ENCODE results near the gene SETD9. TPM values are rescaled to one million over a fixed set of nuclear protein-coding genes. Genes with fewer than 3 reads are reported as not detected.

The SETD9 gene
- total RNA-seq, 1 experiment from 2014 or later, result 6.0 TPM

DNA sequence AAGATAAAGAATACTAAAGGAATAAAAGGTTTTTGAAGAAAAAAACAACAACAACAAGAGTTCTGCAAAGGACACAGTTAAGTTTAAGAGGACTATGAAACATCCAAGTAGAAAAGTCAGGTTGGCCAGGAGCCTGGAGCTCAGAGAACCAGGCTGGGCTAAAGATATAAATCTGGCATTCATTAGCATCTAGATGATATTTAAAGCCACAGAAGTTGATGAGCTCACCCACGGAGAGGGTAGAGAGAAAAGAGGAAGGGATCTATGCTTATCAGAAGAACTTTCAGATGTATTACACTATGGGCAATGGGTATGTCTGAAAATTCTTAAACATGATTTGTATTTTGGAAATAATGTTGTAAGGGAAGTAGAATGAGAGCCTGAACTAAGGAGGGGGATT lies 32.6 kb downstream of the SETD9 start:
- Histone ChIP-seq H3K9me2 (replicated peaks; ENCODE audit: low read length) (no peaks in the 10 kb centered on the region), H3K36me3 (ENCODE audit: low read depth, low read length) (peaks cover 9% of the 10 kb centered on the region; the same call in 1 of the 2 replicates), H3K79me2 (ENCODE audit: low read length) (no peaks in the 10 kb centered on the region), H3K9me3 (ENCODE audit: low read length) (no peaks in the 10 kb centered on the region), H3K27me3 (ENCODE audit: low read length) (no peaks in the 10 kb centered on the region), H3K4me2 (ENCODE audit: low read length) (no peak overlapping the region), H4K20me1 (ENCODE audit: low read length) (no peaks in the 10 kb centered on the region), H3K4me1 (ENCODE audit: insufficient read depth, low read length) (no peaks in the 10 kb centered on the region), H3K9ac (ENCODE audit: low read length) (no peak overlapping the region), H3F3A (ENCODE audit: low read length, unreplicated experiment) (no peaks in the 10 kb centered on the region), H2AFZ (ENCODE audit: low read length) (no peak overlapping the region), H3K4me3 (ENCODE audit: low read length) (no peak overlapping the region), H3K27ac (ENCODE audit: low read length) (no peak overlapping the region)
- DNase-seq (no peak), ATAC-seq (no peak)
- BruUV-seq (replicated peaks), result no TSS peak
- ChIA-PET CTCF (no interaction called here), POLR2A (ENCODE audit: unreplicated experiment) (no interaction called here)
- no peak for TF ChIP-seq EZH2phosphoT487 (IDR thresholded peaks at IDR 0.05; ENCODE audit: borderline replicate concordance, low read length)
- TF ChIP-seq, protein P1, sequence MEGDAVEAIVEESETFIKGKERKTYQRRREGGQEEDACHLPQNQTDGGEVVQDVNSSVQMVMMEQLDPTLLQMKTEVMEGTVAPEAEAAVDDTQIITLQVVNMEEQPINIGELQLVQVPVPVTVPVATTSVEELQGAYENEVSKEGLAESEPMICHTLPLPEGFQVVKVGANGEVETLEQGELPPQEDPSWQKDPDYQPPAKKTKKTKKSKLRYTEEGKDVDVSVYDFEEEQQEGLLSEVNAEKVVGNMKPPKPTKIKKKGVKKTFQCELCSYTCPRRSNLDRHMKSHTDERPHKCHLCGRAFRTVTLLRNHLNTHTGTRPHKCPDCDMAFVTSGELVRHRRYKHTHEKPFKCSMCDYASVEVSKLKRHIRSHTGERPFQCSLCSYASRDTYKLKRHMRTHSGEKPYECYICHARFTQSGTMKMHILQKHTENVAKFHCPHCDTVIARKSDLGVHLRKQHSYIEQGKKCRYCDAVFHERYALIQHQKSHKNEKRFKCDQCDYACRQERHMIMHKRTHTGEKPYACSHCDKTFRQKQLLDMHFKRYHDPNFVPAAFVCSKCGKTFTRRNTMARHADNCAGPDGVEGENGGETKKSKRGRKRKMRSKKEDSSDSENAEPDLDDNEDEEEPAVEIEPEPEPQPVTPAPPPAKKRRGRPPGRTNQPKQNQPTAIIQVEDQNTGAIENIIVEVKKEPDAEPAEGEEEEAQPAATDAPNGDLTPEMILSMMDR (conservative IDR thresholded peaks at IDR 0.05; ENCODE audit: low read depth, low read length), result no peak
- TF ChIP-seq EZH2 (IDR thresholded peaks at IDR 0.05; ENCODE audit: low read length, unreplicated experiment), result no peak
- intact Hi-C loops (cut with micrococcal nuclease), result no loop called here

DNA sequence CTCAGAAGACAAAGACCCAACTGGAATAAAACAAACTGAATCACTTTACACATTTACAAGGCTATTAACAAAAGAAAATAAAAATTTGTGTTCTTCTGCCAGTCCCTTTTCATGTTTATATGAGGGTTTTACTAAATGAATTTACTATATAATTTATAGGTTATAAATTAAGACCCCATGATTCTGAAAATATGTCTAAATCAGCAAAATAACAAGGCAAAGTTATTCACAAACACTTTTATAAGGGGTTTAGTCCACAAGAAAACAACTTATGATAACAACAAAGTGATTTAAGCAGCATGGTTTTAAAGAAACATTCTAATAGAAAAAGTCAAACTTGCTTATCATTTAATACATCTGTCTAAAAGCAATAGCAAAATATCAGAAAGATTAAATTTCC lies 37.7 kb downstream of the SETD9 start:
- DNase-seq, result no peak
- Histone ChIP-seq H3K9ac (ENCODE audit: low read length) (no peak overlapping the region), H4K20me1 (ENCODE audit: low read length) (no peaks in the 10 kb centered on the region), H3K36me3 (ENCODE audit: low read depth, low read length) (no peaks in the 10 kb centered on the region), H2AFZ (ENCODE audit: low read length) (no peak overlapping the region), H3K79me2 (ENCODE audit: low read length) (peaks cover 21% of the 10 kb centered on the region), H3K4me2 (ENCODE audit: low read length) (no peak overlapping the region), H3K4me3 (ENCODE audit: low read length) (no peak overlapping the region), H3K9me2 (replicated peaks; ENCODE audit: low read length) (no peaks in the 10 kb centered on the region), H3K27me3 (ENCODE audit: low read length) (no peaks in the 10 kb centered on the region), H3K4me1 (ENCODE audit: insufficient read depth, low read length) (0 out of 2 replicates have a peak, but pooled peaks cover 6% of the 10 kb centered on the region), H3K9me3 (ENCODE audit: low read length) (no peaks in the 10 kb centered on the region), H3K27ac (ENCODE audit: low read length) (no peak overlapping the region), H3F3A (ENCODE audit: low read length, unreplicated experiment) (no peaks in the 10 kb centered on the region)
- ChIA-PET CTCF (no interaction called here), POLR2A (ENCODE audit: unreplicated experiment) (no interaction called here)
- intact Hi-C loops (cut with micrococcal nuclease), result no loop called here
- no TSS peak for BruUV-seq (replicated peaks)
- TF ChIP-seq EZH2phosphoT487 (IDR thresholded peaks at IDR 0.05; ENCODE audit: borderline replicate concordance, low read length) (no peak), EZH2 (IDR thresholded peaks at IDR 0.05; ENCODE audit: low read length, unreplicated experiment) (no peak)
- TF ChIP-seq, protein P1 (conservative IDR thresholded peaks at IDR 0.05; ENCODE audit: low read depth, low read length), result no peak
- ATAC-seq, result no peak

DNA sequence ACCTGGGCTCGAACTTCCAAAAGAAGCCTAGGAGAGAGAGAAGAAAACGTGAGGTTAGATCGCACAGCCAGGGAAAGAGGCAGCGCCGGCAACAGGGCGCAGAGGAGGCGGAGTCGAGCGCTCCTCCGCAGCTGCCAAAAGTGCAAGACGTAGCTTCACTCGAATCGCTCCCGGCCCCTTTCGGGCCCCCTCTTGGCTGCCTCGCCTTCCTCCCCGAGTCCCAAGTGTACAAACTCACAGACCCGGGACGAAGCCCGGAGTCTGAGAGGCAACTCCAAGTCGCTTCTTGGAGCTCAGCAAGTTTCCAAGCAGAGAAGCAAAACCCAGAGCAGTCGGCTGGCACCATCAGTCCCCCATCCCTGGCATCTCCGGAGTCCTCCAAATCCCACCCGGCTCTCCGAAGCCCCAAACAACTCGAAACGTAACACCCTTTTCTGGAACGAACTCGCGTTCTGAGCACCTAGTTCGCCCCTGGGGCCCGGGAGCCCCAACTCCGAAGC lies 41.3 kb downstream of the SETD9 start:
- intact Hi-C loops (cut with micrococcal nuclease), result loop anchor here (5.0 kb wide), 2 partner anchors 132 to 272 kb away; no protein-coding TSS in a partner anchor
- ATAC-seq, result peak; percentile 56
- POLR2A ChIA-PET (ENCODE audit: unreplicated experiment), result interaction anchor here (0.5 kb wide), 1 partner anchor 188 kb away, joined by 3 read pairs; no protein-coding TSS in a partner anchor

More for the DNA sequence above, 41.3 kb downstream of the SETD9 start:
- TF ChIP-seq EZH2 (IDR thresholded peaks at IDR 0.05; ENCODE audit: low read length, unreplicated experiment) (no peak), EZH2phosphoT487 (IDR thresholded peaks at IDR 0.05; ENCODE audit: borderline replicate concordance, low read length) (no peak)
- TF ChIP-seq, protein P1 (conservative IDR thresholded peaks at IDR 0.05; ENCODE audit: low read depth, low read length), result no peak
- peak; percentile 41 for DNase-seq
- H2AFZ ChIP-seq (ENCODE audit: low read length), result peak overlapping the region; percentile 36; the same call in 1 of the 2 replicates
- 0 out of 2 replicates have a peak, but pooled peaks cover under 1% of the 10 kb centered on the region for H3K27me3 ChIP-seq (ENCODE audit: low read length)
- H3F3A ChIP-seq (ENCODE audit: low read length, unreplicated experiment), result no peaks in the 10 kb centered on the region
- H3K9ac ChIP-seq (ENCODE audit: low read length), result peak overlapping the region; percentile 62; the same call in 1 of the 2 replicates
- no peaks in the 10 kb centered on the region for H3K9me3 ChIP-seq (ENCODE audit: low read length)
- no peaks in the 10 kb centered on the region for H4K20me1 ChIP-seq (ENCODE audit: low read length)
- peak overlapping the region; percentile 87 for H3K4me2 ChIP-seq (ENCODE audit: low read length)
- H3K4me3 ChIP-seq (ENCODE audit: low read length), result peak overlapping the region; percentile 75
- no peaks in the 10 kb centered on the region for H3K9me2 ChIP-seq (replicated peaks; ENCODE audit: low read length)
- no peak overlapping the region for H3K27ac ChIP-seq (ENCODE audit: low read length)
- H3K79me2 ChIP-seq (ENCODE audit: low read length), result peaks cover 21% of the 10 kb centered on the region
- no peaks in the 10 kb centered on the region for H3K36me3 ChIP-seq (ENCODE audit: low read depth, low read length)
- BruUV-seq (replicated peaks), result no TSS peak
- 0 out of 2 replicates have a peak, but pooled peaks cover 6% of the 10 kb centered on the region for H3K4me1 ChIP-seq (ENCODE audit: insufficient read depth, low read length)
- CTCF ChIA-PET, result interaction anchor here (0.7 kb wide), 1 partner anchor 188 kb away, joined by 3 read pairs; no protein-coding TSS in a partner anchor
